ENCODE data around the gene DENND1A. TPM values are rescaled to one million over a fixed set of nuclear protein-coding genes. Genes with fewer than 3 reads are reported as not detected.
"Not testable (repeated sequence)": the region's sequence is repeated elsewhere in the genome, so short reads cannot be mapped to it uniquely, and the experiment has no call there.

Gene DENND1A
- total RNA-seq, 1 donor: 56.8 TPM

DNA sequence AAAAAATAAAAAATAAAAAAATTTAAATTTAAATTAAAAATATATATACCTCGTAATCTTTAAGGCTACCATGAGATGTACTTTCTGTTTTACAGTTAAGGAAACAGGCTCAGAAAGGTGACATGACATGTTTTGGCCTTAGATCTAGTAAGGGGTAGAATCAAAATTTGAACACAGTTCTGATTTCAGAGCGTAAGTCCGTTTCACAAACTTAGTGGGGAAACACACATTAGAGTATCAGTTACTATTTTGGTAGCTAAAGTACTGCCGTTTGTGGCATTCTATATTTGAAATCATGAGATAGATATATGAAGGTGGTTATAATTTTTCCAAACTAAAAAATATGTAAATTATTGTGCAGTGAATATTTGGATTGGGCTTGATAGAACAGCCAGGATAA lies 186.2 kb downstream of the DENND1A start:
- no peak for DNase-seq (ENCODE audit: low read depth in 2 of 3, low spot score in 2 of 3)

DNA sequence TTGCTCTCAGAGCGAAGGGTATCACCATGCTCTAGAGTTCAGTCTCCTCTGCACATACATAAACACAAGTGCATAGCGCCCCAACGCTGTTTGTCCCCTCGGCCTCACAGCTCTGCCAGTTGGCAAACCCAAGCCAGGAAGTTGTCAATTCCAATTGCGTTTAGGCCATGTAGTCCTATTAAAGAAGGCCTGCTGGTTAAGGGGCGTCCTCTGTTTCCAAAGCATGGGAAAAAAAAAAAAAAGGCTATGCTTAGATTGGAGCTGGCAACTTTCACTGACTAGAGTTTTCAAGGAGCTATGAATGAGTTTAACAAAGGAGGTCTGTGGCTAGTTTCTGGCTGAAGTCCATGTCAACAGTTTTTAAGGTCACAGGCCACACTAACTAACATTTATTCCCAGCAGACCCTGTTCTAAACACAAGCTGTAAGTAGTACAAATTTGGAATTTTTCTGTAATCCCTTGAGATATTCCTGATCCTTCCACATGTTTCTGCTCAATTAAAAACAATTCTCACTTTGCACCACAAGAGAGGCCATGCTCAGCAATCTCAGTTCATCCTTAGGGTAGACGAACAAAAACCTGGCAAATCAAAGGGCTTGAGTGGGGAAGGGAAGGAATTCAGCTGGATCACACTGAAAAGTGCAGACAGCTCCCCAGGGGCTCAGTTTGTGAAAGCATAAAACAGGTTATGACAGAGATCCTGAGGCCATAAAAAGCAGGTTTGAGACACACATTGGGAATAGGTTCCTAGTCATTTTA lies 187.7 kb downstream of the DENND1A start:
- no peak for DNase-seq (ENCODE audit: low read depth in 2 of 3, low spot score in 2 of 3)

DNA sequence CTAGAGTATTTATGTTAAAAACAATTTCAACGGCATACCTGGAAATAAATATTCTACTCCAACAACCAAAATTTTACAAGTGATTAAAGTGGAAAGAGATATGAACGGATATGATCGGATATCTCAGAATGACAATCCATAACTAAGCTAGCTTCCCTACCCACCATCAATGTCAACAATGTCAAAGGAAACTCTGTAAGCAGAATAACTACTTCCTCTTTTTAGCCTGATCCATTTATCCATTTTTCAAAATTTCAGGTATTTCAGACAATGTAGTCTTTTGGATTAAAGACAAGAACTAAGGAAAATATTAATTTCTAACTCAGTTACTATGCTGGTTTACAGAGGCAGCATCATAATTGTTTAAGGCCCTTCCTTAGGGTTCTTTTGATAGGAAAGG lies 188.7 kb downstream of the DENND1A start:
- DNase-seq (ENCODE audit: low read depth in 2 of 3, low spot score in 2 of 3): peak in 1 of 3 donors; percentile 10

DNA sequence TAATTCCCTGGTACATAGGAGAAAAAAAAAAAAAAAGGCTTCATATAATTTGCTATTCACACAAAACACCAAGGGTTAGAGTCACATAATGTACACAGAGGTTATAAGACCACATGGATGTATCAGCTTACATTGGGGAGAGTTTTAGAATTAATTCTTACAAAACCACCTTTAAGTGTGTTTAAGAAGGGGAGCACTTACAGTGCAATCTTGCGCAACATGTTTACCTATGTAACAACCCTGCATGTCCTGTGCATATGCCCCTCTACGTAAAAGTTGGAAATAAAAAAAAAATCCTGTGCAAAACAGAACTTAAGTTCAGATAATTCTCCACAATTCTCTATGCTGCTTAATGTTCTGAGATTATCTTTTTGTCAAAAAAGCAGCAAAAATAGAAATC lies 190.0 kb downstream of the DENND1A start:
- no peak for DNase-seq (ENCODE audit: low read depth in 2 of 3, low spot score in 2 of 3)

DNA sequence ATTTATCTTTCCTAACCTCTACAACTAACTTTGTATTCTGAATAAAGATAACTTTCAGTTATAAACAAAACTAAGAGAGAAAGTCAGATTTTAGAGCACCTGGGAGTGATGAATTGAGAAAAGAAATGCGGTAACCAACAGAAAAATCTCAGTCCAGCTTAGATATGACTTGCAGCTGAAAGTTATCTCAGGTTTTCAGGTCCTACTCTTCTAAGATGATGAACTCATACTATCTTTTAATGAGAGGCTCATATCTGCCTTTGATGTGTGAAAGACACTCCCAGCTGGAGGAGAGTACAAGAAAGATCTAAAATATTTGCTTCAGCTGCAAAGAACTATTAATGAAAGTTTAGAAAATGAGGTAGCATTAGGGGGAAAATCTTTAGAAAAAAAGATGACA lies 190.5 kb downstream of the DENND1A start:
- DNase-seq (ENCODE audit: low read depth in 2 of 3, low spot score in 2 of 3): no peak

DNA sequence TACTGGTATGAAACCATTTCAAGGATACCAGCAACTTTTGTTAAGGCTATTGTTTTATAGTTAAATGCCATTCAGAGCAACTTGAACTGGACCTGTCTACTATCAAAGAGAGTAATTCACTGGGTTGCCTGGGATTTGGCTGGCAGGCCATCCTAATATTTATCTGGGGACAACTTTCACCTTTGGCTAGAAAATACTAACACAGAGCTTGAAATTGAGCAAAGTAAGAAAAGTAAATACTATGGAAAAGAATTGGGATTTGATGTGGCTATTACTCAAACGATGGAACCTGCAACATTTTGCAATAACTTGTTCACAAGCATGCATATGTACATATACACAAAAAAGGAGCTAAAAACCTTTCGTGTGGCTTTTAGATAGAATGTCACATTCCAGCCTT lies 191.3 kb downstream of the DENND1A start:
- DNase-seq (ENCODE audit: low read depth in 2 of 3, low spot score in 2 of 3): no peak

DNA sequence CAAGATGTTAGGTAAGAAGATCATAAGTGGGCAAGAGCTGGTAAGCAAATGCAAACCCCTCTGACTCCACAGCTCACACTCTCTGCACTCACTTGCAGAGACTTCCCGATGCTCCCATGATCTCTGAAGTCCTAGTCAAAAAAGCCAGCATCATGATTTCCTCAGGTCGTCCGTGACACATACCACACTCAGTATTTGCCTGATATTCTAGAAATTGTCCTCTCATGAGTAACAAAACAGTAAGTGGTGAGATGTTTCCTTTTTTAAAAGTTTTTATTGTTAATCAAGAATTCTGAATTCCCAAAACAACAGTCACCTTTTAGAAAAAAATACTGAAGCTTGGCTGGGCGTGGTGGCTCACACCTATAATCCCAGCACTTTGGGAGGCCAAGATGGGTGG lies 194.6 kb downstream of the DENND1A start:
- DNase-seq (ENCODE audit: low read depth in 2 of 3, low spot score in 2 of 3): no peak

DNA sequence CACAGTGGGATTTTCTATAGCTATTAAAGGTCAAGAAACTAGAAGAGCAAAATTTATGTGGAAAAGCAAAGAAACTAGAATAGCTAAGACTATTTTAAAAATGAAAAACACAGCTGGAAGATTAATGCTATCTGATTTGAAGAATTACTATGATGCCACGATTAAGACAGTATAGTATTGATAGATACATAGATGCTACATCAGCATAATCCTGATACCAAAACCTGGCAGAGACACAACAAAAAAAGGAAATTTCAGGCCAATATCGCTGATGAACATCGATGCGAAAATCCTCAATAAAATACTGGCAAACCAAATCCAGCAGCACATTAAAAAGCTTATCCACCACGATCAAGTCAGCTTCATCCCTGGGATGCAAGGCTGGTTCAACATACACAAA lies 201.4 kb downstream of the DENND1A start:
- not testable (repeated sequence) for DNase-seq (ENCODE audit: low read depth in 2 of 3, low spot score in 2 of 3)

DNA sequence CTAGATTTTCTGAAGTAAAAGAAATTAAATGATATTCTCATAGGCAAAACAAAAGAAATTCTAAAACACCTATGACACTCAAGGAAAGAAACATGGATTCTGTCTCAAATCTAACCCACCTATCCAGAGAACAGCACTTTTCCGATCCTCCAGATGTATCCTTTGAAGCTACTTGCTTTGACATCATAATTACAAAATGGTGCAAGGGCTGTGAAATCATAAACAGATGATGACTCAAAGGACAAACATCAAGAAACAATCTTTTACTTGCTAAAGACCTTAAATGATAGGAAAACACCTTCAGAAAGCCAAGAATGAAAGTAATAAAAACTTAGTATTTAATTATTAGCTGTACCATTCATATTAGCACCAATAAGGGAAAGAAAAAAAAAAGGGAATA lies 202.6 kb downstream of the DENND1A start:
- DNase-seq (ENCODE audit: low read depth in 2 of 3, low spot score in 2 of 3): no peak

DNA sequence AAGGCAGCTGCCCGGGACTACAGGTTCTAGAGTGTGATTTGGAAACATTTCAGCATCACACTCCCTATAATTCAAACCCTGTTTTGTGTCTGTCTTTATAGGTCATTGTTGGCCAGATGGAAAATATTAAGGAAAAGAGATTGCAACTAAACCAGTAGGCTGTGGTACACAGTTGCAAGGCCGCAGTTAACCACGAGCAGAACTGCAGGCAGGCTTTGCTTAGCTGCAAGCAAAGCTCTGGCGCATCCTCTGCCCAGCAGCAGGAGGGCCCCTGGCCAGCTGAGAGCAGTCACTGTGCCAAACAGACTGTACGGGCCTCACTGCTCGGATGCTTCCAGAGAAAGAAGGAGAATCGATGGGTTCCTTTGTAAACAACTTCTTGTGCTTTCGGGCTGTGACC lies 204.5 kb downstream of the DENND1A start:
- DNase-seq (ENCODE audit: low read depth in 2 of 3, low spot score in 2 of 3): no peak

DNA sequence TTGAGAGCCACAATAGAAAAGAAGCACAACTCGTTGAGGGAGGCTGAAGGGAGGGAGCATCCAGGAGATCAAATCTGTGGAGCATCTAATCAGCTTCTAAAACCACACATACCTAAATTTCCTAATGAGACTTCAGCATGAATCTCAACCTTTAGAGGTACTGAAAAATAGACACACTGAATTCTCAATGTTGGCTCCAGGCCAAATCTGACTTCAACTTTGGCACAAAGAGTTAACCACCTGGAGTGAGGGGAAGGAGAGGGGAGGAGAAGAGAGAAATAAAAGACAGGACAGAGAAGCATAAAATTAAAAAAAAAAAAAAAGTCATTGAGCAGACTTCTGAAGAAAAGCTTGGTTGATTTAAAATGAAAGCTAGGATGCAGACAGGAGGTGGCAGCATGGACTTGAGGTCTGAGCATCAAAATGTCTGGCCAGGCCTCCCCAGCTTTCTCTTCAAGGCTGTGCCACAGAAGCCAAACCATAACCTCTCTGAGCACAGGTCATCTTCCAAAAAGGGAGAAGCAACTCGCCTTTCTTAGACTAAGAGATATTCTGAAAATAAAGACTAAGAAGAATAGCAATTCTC lies 205.6 kb downstream of the DENND1A start:
- peak in 2 of 3 donors; percentile 2 to 42 for DNase-seq (ENCODE audit: low read depth in 2 of 3, low spot score in 2 of 3)

DNA sequence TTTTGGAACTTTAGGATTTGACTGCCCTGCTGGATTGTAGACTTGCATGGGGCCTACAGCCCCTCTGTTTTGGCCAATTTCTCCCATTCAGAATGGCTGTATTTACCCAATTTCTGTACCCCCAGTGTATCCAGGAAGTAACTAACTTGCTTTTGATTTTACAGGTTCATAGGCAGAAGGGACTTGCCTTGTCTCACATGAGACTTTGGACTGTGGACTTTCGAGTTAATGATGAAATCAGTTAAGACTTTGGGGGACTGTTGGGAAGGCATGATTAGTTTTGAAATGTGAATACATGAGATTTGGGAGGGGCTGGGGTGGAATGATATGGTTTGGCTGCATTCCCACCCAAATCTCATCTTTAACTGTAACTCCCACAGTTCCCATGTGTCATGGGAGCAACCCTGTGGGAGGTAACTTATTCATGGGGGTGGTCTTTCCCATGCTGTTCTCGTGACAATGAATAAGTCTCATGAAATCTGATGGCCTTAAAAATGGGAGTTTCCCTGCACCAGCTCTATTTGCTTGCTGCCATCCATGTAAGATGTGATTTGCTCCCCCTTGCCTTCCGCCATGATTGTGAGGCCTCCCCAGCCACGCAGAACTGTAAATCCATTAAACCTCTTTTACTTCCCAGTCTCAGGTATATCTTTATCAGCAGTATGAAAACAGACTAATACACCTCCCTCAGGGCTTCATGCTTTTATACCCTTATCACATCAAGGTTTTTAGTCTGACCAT lies 206.6 kb downstream of the DENND1A start:
- no peak for DNase-seq (ENCODE audit: low read depth in 2 of 3, low spot score in 2 of 3)

DNA sequence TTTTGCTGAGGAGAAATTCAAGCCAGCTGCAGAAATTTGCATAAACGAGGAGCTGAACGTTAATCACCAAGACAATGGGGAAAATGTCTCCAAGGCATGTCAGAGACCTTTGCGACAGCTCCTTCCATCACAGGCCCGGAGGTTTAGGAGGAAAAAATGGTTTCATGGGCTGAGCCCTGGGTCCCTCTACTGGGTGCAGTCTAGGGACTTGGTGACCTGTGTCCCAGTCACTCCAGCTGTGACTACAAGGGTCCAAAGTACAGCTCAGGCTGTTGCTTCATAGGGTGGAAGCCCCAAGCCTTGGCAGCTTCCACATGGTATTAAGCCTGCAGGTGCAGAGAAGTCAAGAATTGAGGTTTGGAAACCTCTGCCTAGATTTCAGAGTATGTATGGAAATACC lies 207.5 kb downstream of the DENND1A start:
- no peak for DNase-seq (ENCODE audit: low read depth in 2 of 3, low spot score in 2 of 3)

DNA sequence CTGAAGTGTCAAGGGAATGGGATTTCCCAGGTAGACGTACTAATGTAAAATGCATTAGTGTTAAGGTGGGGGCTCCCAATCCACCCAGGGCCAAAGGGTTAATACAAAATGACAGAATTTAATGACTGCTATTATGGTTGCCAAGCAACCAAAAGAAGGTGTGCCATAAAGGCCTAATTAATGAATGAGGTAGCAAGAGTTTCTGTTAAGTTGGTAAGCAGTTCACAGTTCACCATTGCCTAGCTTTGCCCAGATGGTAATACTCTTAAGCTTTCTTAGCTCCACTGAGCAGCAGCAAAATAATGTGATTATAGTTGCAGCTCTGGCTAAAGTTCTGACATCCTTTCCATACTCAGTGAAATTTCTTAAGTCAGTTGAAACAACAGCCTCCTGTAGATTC lies 211.7 kb downstream of the DENND1A start:
- no peak for DNase-seq (ENCODE audit: low read depth in 2 of 3, low spot score in 2 of 3)

DNA sequence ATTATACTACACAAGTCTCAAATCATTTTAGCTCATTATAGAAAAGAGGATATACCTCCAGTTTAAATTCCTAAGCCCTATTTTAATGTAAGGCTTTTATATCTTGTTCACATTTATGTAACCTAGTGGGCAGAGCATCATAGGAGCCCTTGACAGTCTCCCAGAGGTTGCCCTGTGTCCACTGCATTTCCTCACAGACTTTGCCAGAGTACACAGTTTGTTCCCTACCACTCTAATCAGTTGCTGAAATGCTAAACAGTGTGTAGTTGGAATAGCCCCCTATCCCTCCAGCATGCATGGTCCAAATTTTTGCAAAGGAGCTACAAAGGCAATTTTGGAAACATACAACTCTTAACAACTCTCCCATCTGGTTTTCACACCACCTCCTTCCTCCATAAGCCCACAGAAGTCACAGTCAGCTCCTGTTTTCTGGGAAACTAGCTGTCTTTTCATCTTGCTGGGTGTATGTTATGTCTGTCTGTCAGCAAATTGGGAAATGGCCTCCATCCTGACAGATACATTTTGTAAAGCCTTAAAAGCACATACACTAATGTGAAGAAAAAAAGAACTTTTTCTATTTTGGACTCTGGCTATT lies 212.2 kb downstream of the DENND1A start:
- DNase-seq (ENCODE audit: low read depth in 2 of 3, low spot score in 2 of 3): no peak

DNA sequence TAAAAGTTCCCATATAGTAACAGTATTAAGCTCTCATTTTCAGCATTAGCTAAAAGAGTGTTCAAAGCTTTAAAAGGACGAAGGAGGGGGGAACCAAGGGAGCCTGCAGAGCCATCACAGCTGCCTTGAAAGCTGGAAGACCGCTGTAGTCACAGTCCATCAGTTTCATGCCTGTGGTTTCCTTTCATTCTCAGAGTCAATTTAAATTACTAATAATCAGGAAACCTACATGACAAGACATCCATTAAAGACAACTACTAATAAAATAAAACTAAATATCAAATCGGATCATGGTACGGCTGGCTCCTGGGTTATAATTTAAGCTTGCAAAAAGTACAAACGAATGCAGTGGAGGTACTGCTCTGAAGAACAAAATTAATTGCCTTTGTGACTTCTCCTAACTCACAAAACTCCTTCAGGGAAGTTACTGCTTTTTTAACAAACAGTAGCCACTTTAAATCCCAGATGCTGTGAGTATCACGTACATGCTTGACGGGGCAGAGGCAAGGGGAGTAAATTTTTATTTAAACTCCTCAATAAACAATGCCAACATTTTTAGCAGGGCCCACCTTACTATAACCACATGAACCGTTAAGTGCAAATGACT lies 213.5 kb downstream of the DENND1A start:
- DNase-seq (ENCODE audit: low read depth in 2 of 3, low spot score in 2 of 3): no peak

DNA sequence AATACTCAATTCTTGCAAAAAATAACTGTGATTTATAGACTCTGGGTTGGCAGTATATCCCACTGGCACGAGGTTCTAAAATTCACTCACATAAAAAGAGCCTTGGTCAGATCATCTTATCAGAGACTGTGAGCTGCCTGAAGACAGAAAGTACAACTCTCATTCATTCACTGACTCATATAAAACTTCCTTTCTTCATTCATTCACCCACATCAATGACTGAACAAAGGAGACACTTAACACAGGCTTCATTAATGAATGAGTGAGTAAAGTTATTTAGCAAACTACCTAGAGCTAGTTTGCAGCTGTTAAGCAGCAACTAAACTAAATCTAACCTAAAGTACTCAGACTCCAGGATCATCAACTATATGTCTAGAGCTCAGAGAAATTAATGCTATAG lies 214.7 kb downstream of the DENND1A start:
- no peak for DNase-seq (ENCODE audit: low read depth in 2 of 3, low spot score in 2 of 3)

DNA sequence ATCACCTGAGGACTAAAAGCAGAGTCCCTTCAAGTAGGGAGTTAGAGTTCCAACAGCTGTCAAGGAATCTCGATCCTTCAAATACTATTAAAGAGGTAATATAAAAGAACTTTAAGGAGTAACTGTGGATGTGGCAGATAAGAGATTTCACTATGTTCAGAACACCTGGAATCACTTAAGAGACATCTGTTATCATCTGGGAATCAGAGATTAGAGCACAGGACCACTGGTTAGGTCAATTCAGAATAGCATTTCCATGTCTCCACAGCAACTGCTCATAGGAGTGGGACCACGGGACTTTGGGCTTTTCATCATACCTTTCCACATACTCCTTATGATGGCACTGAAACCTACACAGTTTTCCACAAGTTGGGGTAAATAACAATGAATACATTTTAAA lies 216.6 kb downstream of the DENND1A start:
- no peak for DNase-seq (ENCODE audit: low read depth in 2 of 3, low spot score in 2 of 3)

DNA sequence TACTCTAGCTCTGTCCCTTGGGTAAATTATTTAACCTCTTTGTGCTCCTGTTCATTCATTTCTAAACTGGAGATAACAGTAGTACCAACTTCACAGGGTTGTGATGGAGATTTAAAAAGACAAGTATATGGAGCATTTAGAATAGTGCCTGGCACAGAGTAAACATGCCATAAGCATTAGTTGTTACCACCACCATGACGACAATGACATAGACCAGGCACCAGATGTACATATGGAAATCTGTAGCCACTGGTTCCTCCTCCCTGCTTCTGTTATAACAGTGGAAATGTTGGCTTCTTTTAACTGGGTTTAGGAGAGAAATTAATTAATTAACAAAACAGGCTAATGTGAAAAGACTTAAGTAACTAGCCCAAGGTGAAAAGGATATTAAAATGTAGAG lies 217.5 kb downstream of the DENND1A start:
- DNase-seq (ENCODE audit: low read depth in 2 of 3, low spot score in 2 of 3): no peak

DNA sequence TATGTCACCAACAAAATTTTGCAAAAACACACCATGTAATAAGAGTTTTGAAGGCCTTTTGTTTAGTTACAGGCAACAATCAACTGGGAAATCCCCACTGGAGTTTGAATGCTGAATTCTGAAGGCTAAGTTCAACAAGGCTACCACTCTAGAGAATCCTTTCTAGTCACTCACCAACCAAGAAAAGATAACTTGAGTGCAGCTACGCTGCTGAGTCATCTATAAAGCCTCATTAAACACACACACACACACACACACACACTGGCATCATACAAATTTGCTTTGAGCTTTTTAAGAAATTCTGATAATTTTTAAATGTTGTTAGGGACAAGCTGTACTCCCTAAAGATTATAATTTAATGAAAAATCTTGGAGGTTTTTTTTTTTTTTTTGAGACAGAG lies 219.6 kb downstream of the DENND1A start:
- DNase-seq (ENCODE audit: low read depth in 2 of 3, low spot score in 2 of 3): no peak

DNA sequence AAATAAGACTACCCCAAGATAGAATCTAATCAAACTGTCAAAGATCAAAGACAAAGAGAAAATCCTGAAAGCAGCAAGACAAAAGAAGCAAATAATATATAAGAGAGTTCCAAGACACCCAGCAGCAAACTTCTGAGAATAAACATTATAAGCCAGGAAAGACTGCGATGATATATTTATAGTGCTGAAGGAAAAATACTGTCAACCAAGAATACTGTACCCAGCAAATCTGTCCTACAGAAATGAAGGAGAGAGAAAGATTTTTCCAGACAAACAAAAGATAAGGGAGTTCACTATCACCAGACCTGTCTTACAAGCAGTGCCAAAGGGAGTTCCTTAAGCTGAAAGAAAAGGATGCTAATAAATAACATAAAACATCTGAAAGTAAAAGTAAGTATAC lies 227.4 kb downstream of the DENND1A start:
- peak in 1 of 3 donors; percentile 32 for DNase-seq (ENCODE audit: low read depth in 2 of 3, low spot score in 2 of 3)
